K562 (cell line): Measurements from ENCODE around the gene FOXM1. TPM values are rescaled to one million over a fixed set of nuclear protein-coding genes. Genes with fewer than 3 reads are reported as not detected.

ENCODE experiments used
- CBFB ChIP-seq: sonication (generic); formaldehyde crosslinking; IDR thresholded peaks from 2 replicates; pipeline ENCODE4 v1.4.0; 2020; ENCODE audit warnings: mild to moderate bottlenecking, missing genetic modification reagents
- E2F6 ChIP-seq, 2 experiments: IDR thresholded peaks; 2 replicates each; pipeline ENCODE4 v1.6.1; 2011; ENCODE audit warnings: borderline replicate concordance in 1 of 2, control low read depth in 1 of 2, low read depth in 1 of 2, low read length in 1 of 2, mild to moderate bottlenecking in 1 of 2, mixed read lengths in 1 of 2, moderate library complexity in 1 of 2; ENCODE audit not compliant: insufficient read depth in 1 of 2, insufficient read length in 1 of 2, poor library complexity in 1 of 2, severe bottlenecking in 1 of 2; ENCODE audit errors: extremely low read depth in 1 of 2
- E4F1 ChIP-seq: fragments of 250-450 bp; sonication (Bioruptor Pico); IDR thresholded peaks from 2 replicates; pipeline ENCODE4 v1.5.0; 2021; ENCODE audit warnings: mild to moderate bottlenecking, borderline replicate concordance
- HDAC8 ChIP-seq: fragments of 450-650 bp; IDR thresholded peaks from 2 replicates; pipeline ENCODE4 v1.6.1; 2016; ENCODE audit warnings: mild to moderate bottlenecking, missing genetic modification characterization, moderate library complexity, missing compliant biosample characterization
- HNRNPL ChIP-seq: fragments of 200-400 bp; formaldehyde crosslinking; IDR thresholded peaks from 2 replicates; pipeline ENCODE4 v1.6.1; 2017; ENCODE audit warnings: low read depth, mild to moderate bottlenecking, low read length
- KLF6 ChIP-seq: fragments of 250-450 bp; sonication (Bioruptor Pico); IDR thresholded peaks from 2 replicates; pipeline ENCODE4 v1.4.0; 2020; ENCODE audit warnings: mild to moderate bottlenecking, moderate library complexity, borderline replicate concordance
- RAD21 ChIP-seq, 2 experiments: fragments of 250-450 bp in 1 of 2; fragments of 450-650 bp in 1 of 2; sonication (Bioruptor Pico) in 1 of 2; formaldehyde crosslinking in 1 of 2; IDR thresholded peaks in 1 of 2; conservative IDR thresholded peaks in 1 of 2; 2 replicates each; pipeline versions ENCODE4 v1.4.0 to v1.8.0; 2020 to 2022; ENCODE audit warnings: mild to moderate bottlenecking in 2 of 2, moderate library complexity in 1 of 2
- RBM25 ChIP-seq: fragments of 200-400 bp; formaldehyde crosslinking; IDR thresholded peaks from 2 replicates; pipeline ENCODE4 v1.6.1; 2018; ENCODE audit warnings: low read length, low read depth, moderate library complexity; ENCODE audit not compliant: severe bottlenecking
- RBM34 ChIP-seq: fragments of 200-400 bp; formaldehyde crosslinking; IDR thresholded peaks from 2 replicates; pipeline ENCODE4 v1.6.1; 2018; ENCODE audit warnings: low read length, borderline replicate concordance; ENCODE audit not compliant: insufficient read depth
- SRSF1 ChIP-seq: fragments of 200-400 bp; formaldehyde crosslinking; IDR thresholded peaks from 2 replicates; pipeline ENCODE4 v1.6.1; 2017; ENCODE audit warnings: mild to moderate bottlenecking, low read depth, low read length, moderate library complexity
- TARDBP ChIP-seq: fragments of 450-650 bp; IDR thresholded peaks from 2 replicates; pipeline ENCODE4 v1.6.1; 2016
- ZNF354B ChIP-seq: fragments of 250-450 bp; sonication (Bioruptor Pico); IDR thresholded peaks from 2 replicates; pipeline ENCODE4 v1.4.0; 2020
- ZNF561 ChIP-seq: fragments of 450-650 bp; formaldehyde crosslinking; conservative IDR thresholded peaks from 2 replicates; pipeline ENCODE4 v1.4.0; 2020; ENCODE audit warnings: mild to moderate bottlenecking, moderate library complexity
- ZNF740 ChIP-seq, 3 experiments: fragments of 200-800 bp in 1 of 3; sonication (Bioruptor generic) in 1 of 3; sonication (generic) in 1 of 3; formaldehyde crosslinking in 1 of 3; IDR thresholded peaks; 2 replicates each; pipeline versions ENCODE4 v1.6.1 to v1.8.0; 2016 to 2022; ENCODE audit warnings: mild to moderate bottlenecking in 2 of 3, missing compliant biosample characterization in 2 of 3, missing genetic modification characterization in 2 of 3, missing genetic modification reagents in 1 of 3
- polyA plus RNA-seq, 8 experiments: library from polyadenylated mRNA; depleted of rRNA in 4 of 8; stranded (reverse) in 5 of 8; unstranded in 3 of 8; fragments of >200 nt; fragmentation: Nextera tagmentation in 2 of 8; fragmentation: Illumina TruSeq in 1 of 8; extraction: Ambion mirVana in 2 of 8; extraction: Trizol in 1 of 8; gene quantifications; 2 replicates each; pipeline versions ENCODE4 v1.2.1 to v1.2.3, GENCODE V29; 2011 to 2014; ENCODE audit warnings: inconsistent platforms in 1 of 8, missing spikeins in 1 of 8
- total RNA-seq, 7 experiments: library from RNA; depleted of rRNA in 6 of 7; stranded (reverse); fragments of >200 nt in 6 of 7; fragmentation: Illumina TruSeq in 2 of 7; extraction: Trizol in 2 of 7; gene quantifications; 2 replicates each; pipeline versions ENCODE4 v1.2.1 to v1.2.3, GENCODE V29; 2011 to 2021; ENCODE audit warnings: low replicate concordance in 1 of 7
- TF ChIP-seq, protein P1 (sequence below): fragments of 450-650 bp; formaldehyde crosslinking; IDR thresholded peaks from 2 replicates; pipeline ENCODE4 v1.4.0; 2020; ENCODE audit warnings: mild to moderate bottlenecking, moderate library complexity

FOXM1 gene
- total and polyA plus RNA-seq, 9 of the 15 experiments (the other 6 are each of a cell fraction or from before 2014, with no cell fraction given) = 8.9 to 46.9 (median 17.2) TPM

DNA sequence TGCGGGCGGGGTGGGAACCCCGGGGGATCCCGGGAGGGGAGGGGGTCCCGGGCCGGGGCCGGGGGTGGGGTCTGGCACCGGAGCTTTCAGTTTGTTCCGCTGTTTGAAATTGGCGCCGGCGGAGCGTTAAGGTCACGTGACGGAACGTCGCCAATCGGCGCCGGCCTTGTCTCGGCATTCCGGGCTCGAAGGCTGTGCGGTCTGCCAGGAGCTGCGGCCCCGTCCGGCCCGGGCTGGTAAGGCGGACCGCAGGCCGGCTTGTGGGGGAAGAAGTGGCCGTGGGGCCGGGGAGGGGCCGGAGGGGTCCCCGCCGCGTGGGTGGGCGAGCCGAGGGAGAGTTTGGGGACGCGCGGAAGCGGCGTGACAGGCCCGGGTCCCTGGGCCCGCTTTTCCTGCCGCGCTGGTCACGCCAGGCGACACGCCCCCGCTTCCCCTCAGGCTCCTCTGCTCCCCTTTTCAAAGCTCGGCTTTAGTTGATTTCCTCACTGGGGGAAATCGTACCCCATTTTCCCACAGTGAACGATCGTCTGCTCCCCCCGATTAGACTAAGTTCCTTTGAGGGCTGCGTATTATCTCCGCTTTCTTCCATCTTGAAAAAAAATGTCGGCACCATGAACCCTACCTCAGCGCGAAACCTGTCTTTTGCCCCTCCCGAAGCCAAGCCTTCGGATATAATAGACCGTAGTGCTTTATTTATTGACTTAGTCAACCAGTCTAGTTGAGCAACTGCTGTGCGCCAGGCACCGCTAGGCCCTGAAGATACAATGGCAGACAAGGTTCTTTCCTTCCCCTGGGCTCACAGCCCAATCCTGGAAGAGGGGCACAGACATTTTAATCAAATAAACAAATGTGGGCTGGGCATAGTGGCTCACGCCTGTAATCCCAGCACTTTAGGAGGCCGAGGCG is at the start of gene FOXM1, which contains the start of gene RHNO1 (continued):
- TF ChIP-seq ZNF740 (CRISPR knock-in tag; IDR thresholded peaks at IDR 0.05) (no peak), ZNF740 (tag; IDR thresholded peaks at IDR 0.05) (no peak), HNRNPL (no peak), ZNF561 (no peak), E2F6 (IDR thresholded peaks at IDR 0.05; ENCODE audit: borderline replicate concordance in 1 of 2, extremely low read depth in 1 of 2, insufficient read depth in 1 of 2, insufficient read length in 1 of 2, low read depth in 1 of 2, low read length in 1 of 2, poor library complexity in 1 of 2, severe bottlenecking in 1 of 2) (peak; percentile 12 to 57), CBFB (CRISPR knock-in tag) (no peak), ZNF354B (CRISPR knock-in tag) (no peak), HDAC8 (tag) (no peak), E4F1 (no peak), RBM34 (no peak), KLF6 (CRISPR knock-in tag) (no peak), RAD21 (CRISPR knock-in tag; conservative IDR thresholded peaks at IDR 0.05 in 1 of 2, IDR thresholded peaks at IDR 0.05 in 1 of 2) (no peak), RBM25 (peak; percentile 12), TARDBP (no peak), SRSF1 (no peak)
- TF ChIP-seq, protein P1, sequence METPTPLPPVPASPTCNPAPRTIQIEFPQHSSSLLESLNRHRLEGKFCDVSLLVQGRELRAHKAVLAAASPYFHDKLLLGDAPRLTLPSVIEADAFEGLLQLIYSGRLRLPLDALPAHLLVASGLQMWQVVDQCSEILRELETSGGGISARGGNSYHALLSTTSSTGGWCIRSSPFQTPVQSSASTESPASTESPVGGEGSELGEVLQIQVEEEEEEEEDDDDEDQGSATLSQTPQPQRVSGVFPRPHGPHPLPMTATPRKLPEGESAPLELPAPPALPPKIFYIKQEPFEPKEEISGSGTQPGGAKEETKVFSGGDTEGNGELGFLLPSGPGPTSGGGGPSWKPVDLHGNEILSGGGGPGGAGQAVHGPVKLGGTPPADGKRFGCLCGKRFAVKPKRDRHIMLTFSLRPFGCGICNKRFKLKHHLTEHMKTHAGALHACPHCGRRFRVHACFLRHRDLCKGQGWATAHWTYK (CRISPR knock-in tag) = no peak
